Measurements from ENCODE around the gene CRYZL1.
A peak's percentile ranks its signal among the peaks of the same experiment; 100 is the strongest.

CRYZL1 gene

GRCh38 chr21:33558777-33559421 is 82.6 kb downstream of the CRYZL1 start:
- no peak for DNase-seq

GRCh38 chr21:33557447-33557846 is 84.1 kb downstream of the CRYZL1 start:
- no peak for DNase-seq

GRCh38 chr21:33554982-33555344 is 86.6 kb downstream of the CRYZL1 start:
- DNase-seq, result no peak

GRCh38 chr21:33554236-33554981 is 87.1 kb downstream of the CRYZL1 start:
- no peak for DNase-seq

- peak in 1 of 6 experiments; percentile 7 for DNase-seq
These were observed 88.4 kb downstream of the CRYZL1 start for GRCh38 chr21:33552999-33553598.

GRCh38 chr21:33552093-33552998 is 89.2 kb downstream of the CRYZL1 start:
- no peak for DNase-seq

- peak in 1 of 6 experiments; percentile 22 for DNase-seq
These were observed 89.9 kb downstream of the CRYZL1 start for GRCh38 chr21:33551664-33552063.

- peak in 1 of 6 experiments; percentile 14 for DNase-seq
These were observed 90.5 kb downstream of the CRYZL1 start for GRCh38 chr21:33550772-33551660.

GRCh38 chr21:33549848-33550771 is 91.4 kb downstream of the CRYZL1 start:
- DNase-seq, result no peak

- DNase-seq, result peak in 1 of 6 experiments; percentile 4
These were observed 95.5 kb downstream of the CRYZL1 start for GRCh38 chr21:33546086-33546485.

- DNase-seq, result no peak
These were observed 96.9 kb downstream of the CRYZL1 start for GRCh38 chr21:33544451-33545195.

GRCh38 chr21:33543505-33544129 is 97.9 kb downstream of the CRYZL1 start:
- DNase-seq, result peak in 2 of 6 experiments; percentile 25 to 65

GRCh38 chr21:33542640-33543504 is 98.7 kb downstream of the CRYZL1 start, which contains the start of gene SON:
Gene SON (plus strand): TSS chr21:33543038. CDS start chr21:33543093, 55 bp downstream.
- peak; percentile 90 to 99 (median 97) for DNase-seq

- peak; percentile 77 to 91 (median 83) for DNase-seq
These were observed 99.5 kb downstream of the CRYZL1 start, which contains the start of gene GART for GRCh38 chr21:33541756-33542639. Gene GART (minus strand): TSS chr21:33542117. CDS start chr21:33539315, 2,802 bp downstream.

GRCh38 chr21:33541105-33541711 is 100.3 kb downstream of the CRYZL1 start:
- DNase-seq, result no peak

- DNase-seq, result no peak
These were observed 100.8 kb downstream of the CRYZL1 start for GRCh38 chr21:33540711-33541104.

- no peak for DNase-seq
These were observed 101.9 kb downstream of the CRYZL1 start for GRCh38 chr21:33539616-33540015.
